WTC11 (cell line): ENCODE data around the gene NOL4L.

Experiments
- ATF3 ChIP-seq: sonication (generic); formaldehyde crosslinking; conservative IDR thresholded peaks from 2 replicates; pipeline ENCODE4 v1.8.1; 2022; ENCODE audit warnings: mild to moderate bottlenecking, missing genetic modification reagents
- NR1H2 ChIP-seq: sonication (generic); formaldehyde crosslinking; IDR thresholded peaks from 2 replicates; pipeline ENCODE4 v1.9.0; 2021; ENCODE audit warnings: mild to moderate bottlenecking, moderate library complexity, missing genetic modification reagents

- no peak for TF ChIP-seq ATF3
- no peak for TF ChIP-seq NR1H2
Observed at GRCh38 chr20:32624687-32625345, 39.7 kb upstream of the NOL4L start.
